ENCODE measurements around the gene FNIP2. TPM values are rescaled to one million over a fixed set of nuclear protein-coding genes. Genes with fewer than 3 reads are reported as not detected.

The FNIP2 gene
- total RNA-seq, 1 experiment from 2014 or later: 5.2 TPM

DNA sequence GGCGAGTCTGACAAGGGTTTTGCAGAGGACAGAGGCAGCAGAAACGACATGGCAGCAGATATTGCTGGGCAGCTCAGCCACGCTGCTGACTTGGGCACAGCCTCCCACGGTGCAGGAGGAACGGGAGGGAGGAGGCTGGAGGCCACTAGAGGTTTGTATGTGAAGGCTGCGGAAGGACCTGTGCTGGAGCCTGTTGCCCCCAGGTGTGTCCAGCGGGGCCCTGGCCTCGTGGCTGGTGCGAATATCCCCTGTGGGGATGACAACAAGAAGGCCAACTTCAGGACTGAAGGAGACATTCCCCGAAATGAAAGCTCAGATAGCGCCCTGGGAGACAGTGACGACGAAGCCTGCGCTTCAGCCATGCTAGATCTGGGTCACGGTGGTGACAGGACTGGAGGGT, 100.2 kb downstream of the FNIP2 start:
- H3K79me2 ChIP-seq (ENCODE audit: low read length): no peaks in the 10 kb centered on the region
- H3K9ac ChIP-seq (ENCODE audit: low read length): no peak overlapping the region
- H3K9me2 ChIP-seq (replicated peaks; ENCODE audit: low read length): no peaks in the 10 kb centered on the region
- no peaks in the 10 kb centered on the region for H3K27me3 ChIP-seq (ENCODE audit: low read length)
- no peak overlapping the region for H3K4me2 ChIP-seq (ENCODE audit: low read length)
- no TSS peak for BruUV-seq (replicated peaks)
- TF ChIP-seq CTCF (conservative IDR thresholded peaks at IDR 0.05; ENCODE audit: low read depth, low read length) (no peak), EZH2phosphoT487 (IDR thresholded peaks at IDR 0.05; ENCODE audit: borderline replicate concordance, low read length) (no peak), EZH2 (IDR thresholded peaks at IDR 0.05; ENCODE audit: low read length, unreplicated experiment) (no peak)
- peaks cover 11% of the 10 kb centered on the region for H3K4me1 ChIP-seq (ENCODE audit: insufficient read depth, low read length)
- H3F3A ChIP-seq (ENCODE audit: low read length, unreplicated experiment): no peaks in the 10 kb centered on the region
- H3K4me3 ChIP-seq (ENCODE audit: low read length): no peak overlapping the region
- H3K27ac ChIP-seq (ENCODE audit: low read length): no peak overlapping the region
- ChIA-PET POLR2A (ENCODE audit: unreplicated experiment) (no interaction called here), CTCF (no interaction called here)
- ATAC-seq (no peak), DNase-seq (no peak)
- intact Hi-C loops (cut with micrococcal nuclease): no loop called here
- no peaks in the 10 kb centered on the region for H3K9me3 ChIP-seq (ENCODE audit: low read length)
- no peak overlapping the region for H2AFZ ChIP-seq (ENCODE audit: low read length)
- no peaks in the 10 kb centered on the region for H4K20me1 ChIP-seq (ENCODE audit: low read length)
- H3K36me3 ChIP-seq (ENCODE audit: low read depth, low read length): no peaks in the 10 kb centered on the region

GRCh38 chr4:158869761-158870160, 100.9 kb downstream of the FNIP2 start:
- no TSS peak for BruUV-seq (replicated peaks)
- POLR2A ChIA-PET (ENCODE audit: unreplicated experiment): no interaction called here
- no peak for ATAC-seq

More at GRCh38 chr4:158869761-158870160, 100.9 kb downstream of the FNIP2 start:
- Histone ChIP-seq H3K36me3 (ENCODE audit: low read depth, low read length) (no peaks in the 10 kb centered on the region), H3K9me3 (ENCODE audit: low read length) (no peaks in the 10 kb centered on the region), H2AFZ (ENCODE audit: low read length) (no peak overlapping the region), H3K9me2 (replicated peaks; ENCODE audit: low read length) (no peaks in the 10 kb centered on the region), H3K4me3 (ENCODE audit: low read length) (no peak overlapping the region), H3K4me1 (ENCODE audit: insufficient read depth, low read length) (peaks cover 18% of the 10 kb centered on the region), H3K4me2 (ENCODE audit: low read length) (no peak overlapping the region), H3K27ac (ENCODE audit: low read length) (no peak overlapping the region), H4K20me1 (ENCODE audit: low read length) (no peaks in the 10 kb centered on the region), H3K27me3 (ENCODE audit: low read length) (no peaks in the 10 kb centered on the region), H3K79me2 (ENCODE audit: low read length) (no peaks in the 10 kb centered on the region), H3F3A (ENCODE audit: low read length, unreplicated experiment) (no peaks in the 10 kb centered on the region), H3K9ac (ENCODE audit: low read length) (no peak overlapping the region)
- CTCF ChIA-PET: no interaction called here
- intact Hi-C loops (cut with micrococcal nuclease): loop anchor here (5.0 to 10.0 kb wide), 3 partner anchors 128 to 308 kb away; no protein-coding TSS in a partner anchor
- DNase-seq: no peak
- no peak for TF ChIP-seq EZH2 (IDR thresholded peaks at IDR 0.05; ENCODE audit: low read length, unreplicated experiment)
- no peak for TF ChIP-seq CTCF (conservative IDR thresholded peaks at IDR 0.05; ENCODE audit: low read depth, low read length)
- no peak for TF ChIP-seq EZH2phosphoT487 (IDR thresholded peaks at IDR 0.05; ENCODE audit: borderline replicate concordance, low read length)

Measured in PC-3 (cell line).